Natural killer cell (primary cell): ENCODE measurements around the gene TPGS1. TPM values are rescaled to one million over a fixed set of nuclear protein-coding genes. Genes with fewer than 3 reads are reported as not detected.

Source experiments
- ATAC-seq, 3 donors: fragments of 150-1000 bp in 2 of 3; fragments of 200-7000 bp in 1 of 3; cut with Tn5 transposase; 1 replicate in 1 of 3; 2 replicates in 2 of 3; pipeline ENCODE4 v1.10.0; 2021; ENCODE audit warnings: mild to moderate bottlenecking in 2 of 3, moderate library complexity in 2 of 3
- DNase-seq, 2 donors: peaks; one replicate each; pipeline versions ENCODE4 v3.0.0 to v3.0.0-alpha.2; 2013 to 2021; ENCODE audit warnings: mixed read lengths in 1 of 2
- H3K27ac ChIP-seq: one replicate; pipeline ENCODE4 v1.5.1; 2013; ENCODE audit warnings: mild to moderate bottlenecking, low read length
- H3K27me3 ChIP-seq: one replicate; pipeline ENCODE4 v1.6.1; 2013; ENCODE audit warnings: low read length; ENCODE audit not compliant: control insufficient read depth, insufficient read depth
- H3K36me3 ChIP-seq: one replicate; pipeline ENCODE4 v1.6.1; 2013; ENCODE audit warnings: low read length; ENCODE audit not compliant: control insufficient read depth, insufficient read depth
- H3K4me1 ChIP-seq: one replicate; pipeline ENCODE4 v1.6.1; 2013; ENCODE audit warnings: low read length; ENCODE audit not compliant: control insufficient read depth, insufficient read depth
- H3K4me3 ChIP-seq: one replicate; pipeline ENCODE4 v1.5.1; 2013; ENCODE audit warnings: low read length
- H3K9me3 ChIP-seq: one replicate; pipeline ENCODE4 v1.6.1; 2013; ENCODE audit warnings: low read length; ENCODE audit not compliant: control insufficient read depth, insufficient read depth
- H3K27ac Mint-ChIP-seq, 2 donors: one replicate each; pipeline ENCODE4 v1.8.0; 2022; ENCODE audit warnings: mild to moderate bottlenecking in 2 of 2, mixed read lengths in 2 of 2, moderate library complexity in 1 of 2
- H3K27me3 Mint-ChIP-seq, 2 donors: one replicate each; pipeline ENCODE4 v1.8.0; 2022; ENCODE audit warnings: low read depth in 2 of 2, mixed read lengths in 2 of 2
- H3K36me3 Mint-ChIP-seq: one replicate; pipeline ENCODE4 v1.8.0; 2022; ENCODE audit warnings: mixed read lengths
- H3K4me1 Mint-ChIP-seq, 2 donors: one replicate each; pipeline ENCODE4 v1.8.0; 2022; ENCODE audit warnings: mixed read lengths in 2 of 2
- H3K4me3 Mint-ChIP-seq: one replicate; pipeline ENCODE4 v1.8.0; 2022; ENCODE audit warnings: mild to moderate bottlenecking, moderate library complexity, mixed read lengths
- H3K9me3 Mint-ChIP-seq, 2 donors: one replicate each; pipeline ENCODE4 v1.8.0; 2022; ENCODE audit warnings: mixed read lengths in 2 of 2
- WGBS: methylation state at CpG from one replicate; pipeline ENCODE4 v1.1.7; 2013; ENCODE audit warnings: missing lambda C conversion rate; ENCODE audit not compliant: insufficient coverage; 5-methylcytosine and 5-hydroxymethylcytosine counted together
- intact Hi-C: fragments of 100-400 bp; cut with micrococcal nuclease; formaldehyde crosslinking; loops from one replicate; pipeline ENCODE4 v1.14.2; 2022
- total RNA-seq, 4 donors: library from RNA; stranded (reverse); fragments of 120-200 nt in 1 of 4; gene quantifications; one replicate each; pipeline versions ENCODE4 v1.2.3 to v1.2.4, GENCODE V29; 2013 to 2022
- TF ChIP-seq, protein P1 (sequence below): fragments of 200-600 bp; IDR thresholded peaks from one replicate; pipeline ENCODE4 v1.8.0; 2022; ENCODE audit warnings: antibody characterized with exemption

The TPGS1 gene
- total RNA-seq, 3 donors from 2014 or later (not counting 1 experiment from before 2014, with no cell fraction given) = 18.7 to 20.6 (median 18.9) TPM

GRCh38 chr19:489418-490196, 17.7 kb upstream of the TPGS1 start:
- Mint-ChIP-seq H3K4me1 (peaks cover 0 to 10% of the 10 kb centered on the region in 2 donors), H3K9me3 (no peaks in the 10 kb centered on the region), H3K36me3 (no peaks in the 10 kb centered on the region), H3K4me3 (peak overlapping the region; percentile 73), H3K27me3 (peaks cover 0 to 10% of the 10 kb centered on the region in 2 donors), H3K27ac (peak overlapping the region; percentile 21 to 73)
- Histone ChIP-seq H3K27ac (no peak overlapping the region), H3K4me1 (peaks cover 14% of the 10 kb centered on the region), H3K4me3 (peak overlapping the region; percentile 44), H3K27me3 (no peaks in the 10 kb centered on the region), H3K9me3 (no peaks in the 10 kb centered on the region), H3K36me3 (no peaks in the 10 kb centered on the region)
- ATAC-seq (peak; percentile 8 to 17 (median 9)), DNase-seq (no peak)
- WGBS = 36% methylated on average over 61 of the region's 61 CpGs
- intact Hi-C loops = loop anchor here (2.0 kb wide), 1 partner anchor 17 kb away; the partner anchor contains the start of gene TPGS1
- TF ChIP-seq, protein P1, sequence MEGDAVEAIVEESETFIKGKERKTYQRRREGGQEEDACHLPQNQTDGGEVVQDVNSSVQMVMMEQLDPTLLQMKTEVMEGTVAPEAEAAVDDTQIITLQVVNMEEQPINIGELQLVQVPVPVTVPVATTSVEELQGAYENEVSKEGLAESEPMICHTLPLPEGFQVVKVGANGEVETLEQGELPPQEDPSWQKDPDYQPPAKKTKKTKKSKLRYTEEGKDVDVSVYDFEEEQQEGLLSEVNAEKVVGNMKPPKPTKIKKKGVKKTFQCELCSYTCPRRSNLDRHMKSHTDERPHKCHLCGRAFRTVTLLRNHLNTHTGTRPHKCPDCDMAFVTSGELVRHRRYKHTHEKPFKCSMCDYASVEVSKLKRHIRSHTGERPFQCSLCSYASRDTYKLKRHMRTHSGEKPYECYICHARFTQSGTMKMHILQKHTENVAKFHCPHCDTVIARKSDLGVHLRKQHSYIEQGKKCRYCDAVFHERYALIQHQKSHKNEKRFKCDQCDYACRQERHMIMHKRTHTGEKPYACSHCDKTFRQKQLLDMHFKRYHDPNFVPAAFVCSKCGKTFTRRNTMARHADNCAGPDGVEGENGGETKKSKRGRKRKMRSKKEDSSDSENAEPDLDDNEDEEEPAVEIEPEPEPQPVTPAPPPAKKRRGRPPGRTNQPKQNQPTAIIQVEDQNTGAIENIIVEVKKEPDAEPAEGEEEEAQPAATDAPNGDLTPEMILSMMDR = no peak

- TF ChIP-seq, protein P1 = no peak
- Histone ChIP-seq H3K4me3 (no peak overlapping the region), H3K27ac (no peak overlapping the region), H3K9me3 (no peaks in the 10 kb centered on the region), H3K27me3 (peaks cover 7% of the 10 kb centered on the region), H3K36me3 (no peaks in the 10 kb centered on the region), H3K4me1 (peaks cover 19% of the 10 kb centered on the region)
- no peak overlapping the region for H3K4me3 Mint-ChIP-seq
- no peaks in the 10 kb centered on the region for H3K36me3 Mint-ChIP-seq
- H3K27me3 Mint-ChIP-seq = peaks cover 0 to 1% of the 10 kb centered on the region in 2 donors
- DNase-seq (peak in 1 of 2 donors; percentile 53), ATAC-seq (no peak)
- H3K4me1 Mint-ChIP-seq = peaks cover 0 to 10% of the 10 kb centered on the region in 2 donors
- intact Hi-C loops = no loop called here
- no peaks in the 10 kb centered on the region for H3K9me3 Mint-ChIP-seq
- H3K27ac Mint-ChIP-seq = no peak overlapping the region
- WGBS = 93% methylated on average over 28 of the region's 32 CpGs
Observed at GRCh38 chr19:491146-491741, 16.1 kb upstream of the TPGS1 start.

- Mint-ChIP-seq H3K27ac (no peak overlapping the region), H3K27me3 (no peaks in the 10 kb centered on the region), H3K4me3 (no peak overlapping the region), H3K9me3 (no peaks in the 10 kb centered on the region), H3K4me1 (peaks cover 0 to 10% of the 10 kb centered on the region in 2 donors), H3K36me3 (no peaks in the 10 kb centered on the region)
- 75% methylated on average over 16 of the region's 19 CpGs for WGBS
- TF ChIP-seq, protein P1 = no peak
- ATAC-seq (peak in 2 of 3 donors; percentile 6 to 22), DNase-seq (peak; percentile 55 to 67)
- Histone ChIP-seq H3K27me3 (peaks cover 10% of the 10 kb centered on the region), H3K27ac (no peak overlapping the region), H3K36me3 (no peaks in the 10 kb centered on the region), H3K4me1 (peaks cover 20% of the 10 kb centered on the region), H3K9me3 (no peaks in the 10 kb centered on the region), H3K4me3 (no peak overlapping the region)
- intact Hi-C loops = no loop called here
Observed at GRCh38 chr19:492091-492531, 15.2 kb upstream of the TPGS1 start.
